Measurements from ENCODE around the gene ZNF516.

Gene ZNF516

GRCh38 chr18:76338088-76338487 lies 157.0 kb downstream of the ZNF516 start:
- no peak for DNase-seq (ENCODE audit: low read depth)
- no peak overlapping the region for H3K4me3 ChIP-seq (ENCODE audit: low read depth, low read length)
- TF ChIP-seq, protein P1, sequence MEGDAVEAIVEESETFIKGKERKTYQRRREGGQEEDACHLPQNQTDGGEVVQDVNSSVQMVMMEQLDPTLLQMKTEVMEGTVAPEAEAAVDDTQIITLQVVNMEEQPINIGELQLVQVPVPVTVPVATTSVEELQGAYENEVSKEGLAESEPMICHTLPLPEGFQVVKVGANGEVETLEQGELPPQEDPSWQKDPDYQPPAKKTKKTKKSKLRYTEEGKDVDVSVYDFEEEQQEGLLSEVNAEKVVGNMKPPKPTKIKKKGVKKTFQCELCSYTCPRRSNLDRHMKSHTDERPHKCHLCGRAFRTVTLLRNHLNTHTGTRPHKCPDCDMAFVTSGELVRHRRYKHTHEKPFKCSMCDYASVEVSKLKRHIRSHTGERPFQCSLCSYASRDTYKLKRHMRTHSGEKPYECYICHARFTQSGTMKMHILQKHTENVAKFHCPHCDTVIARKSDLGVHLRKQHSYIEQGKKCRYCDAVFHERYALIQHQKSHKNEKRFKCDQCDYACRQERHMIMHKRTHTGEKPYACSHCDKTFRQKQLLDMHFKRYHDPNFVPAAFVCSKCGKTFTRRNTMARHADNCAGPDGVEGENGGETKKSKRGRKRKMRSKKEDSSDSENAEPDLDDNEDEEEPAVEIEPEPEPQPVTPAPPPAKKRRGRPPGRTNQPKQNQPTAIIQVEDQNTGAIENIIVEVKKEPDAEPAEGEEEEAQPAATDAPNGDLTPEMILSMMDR (IDR thresholded peaks at IDR 0.05; ENCODE audit: control insufficient read depth, extremely low read depth, insufficient read depth), result no peak

GRCh38 chr18:76335859-76336640 lies 159.0 kb downstream of the ZNF516 start:
- TF ChIP-seq, protein P1 (IDR thresholded peaks at IDR 0.05; ENCODE audit: control insufficient read depth, extremely low read depth, insufficient read depth), result no peak
- H3K4me3 ChIP-seq (ENCODE audit: low read depth, low read length), result no peak overlapping the region
- DNase-seq (ENCODE audit: low read depth), result no peak

GRCh38 chr18:76328140-76328539 lies 166.9 kb downstream of the ZNF516 start:
- TF ChIP-seq, protein P1 (IDR thresholded peaks at IDR 0.05; ENCODE audit: control insufficient read depth, extremely low read depth, insufficient read depth), result no peak
- no peak for DNase-seq (ENCODE audit: low read depth)
- no peak overlapping the region for H3K4me3 ChIP-seq (ENCODE audit: low read depth, low read length)

- H3K4me3 ChIP-seq (ENCODE audit: low read depth, low read length), result no peak overlapping the region
- TF ChIP-seq, protein P1 (IDR thresholded peaks at IDR 0.05; ENCODE audit: control insufficient read depth, extremely low read depth, insufficient read depth), result no peak
- DNase-seq (ENCODE audit: low read depth), result no peak
Observed at GRCh38 chr18:76323891-76324290, 171.2 kb downstream of the ZNF516 start.

- DNase-seq (ENCODE audit: low read depth), result no peak
- H3K4me3 ChIP-seq (ENCODE audit: low read depth, low read length), result no peak overlapping the region
- TF ChIP-seq, protein P1 (IDR thresholded peaks at IDR 0.05; ENCODE audit: control insufficient read depth, extremely low read depth, insufficient read depth), result no peak
Observed at GRCh38 chr18:76322686-76323085, 172.4 kb downstream of the ZNF516 start.

- TF ChIP-seq, protein P1 (IDR thresholded peaks at IDR 0.05; ENCODE audit: control insufficient read depth, extremely low read depth, insufficient read depth), result no peak
- H3K4me3 ChIP-seq (ENCODE audit: low read depth, low read length), result no peak overlapping the region
- no peak for DNase-seq (ENCODE audit: low read depth)
Observed at GRCh38 chr18:76319366-76319765, 175.7 kb downstream of the ZNF516 start.

DNA sequence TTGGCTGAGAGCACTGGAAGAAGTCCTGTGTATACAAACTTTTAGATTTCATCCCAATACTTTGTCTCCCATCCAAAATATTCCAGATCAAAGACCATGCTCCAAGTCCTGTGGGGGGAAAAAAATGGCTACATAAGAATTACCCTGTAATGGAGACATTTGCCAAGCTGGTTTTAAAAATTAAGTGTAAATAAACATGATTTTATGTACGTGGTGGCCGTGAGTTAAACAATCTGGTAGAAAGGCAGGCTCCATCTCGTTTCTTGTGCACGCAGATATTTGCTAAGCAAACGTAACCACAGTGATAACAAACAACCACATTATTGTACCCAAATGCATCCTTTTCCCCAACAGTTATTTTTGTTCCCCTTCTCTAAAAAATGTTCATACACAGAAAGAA lies 176.4 kb downstream of the ZNF516 start:
- H3K4me3 ChIP-seq (ENCODE audit: low read depth, low read length), result no peak overlapping the region
- DNase-seq (ENCODE audit: low read depth), result no peak
- TF ChIP-seq, protein P1 (IDR thresholded peaks at IDR 0.05; ENCODE audit: control insufficient read depth, extremely low read depth, insufficient read depth), result no peak
